Uterus (tissue), 2 donors: ENCODE data around the gene CEP55.
A peak's percentile ranks its signal among the peaks of the same experiment; 100 is the strongest.

Source experiments
- CTCF ChIP-seq, 4 experiments: fragments of 200-600 bp in 2 of 4; fragments of 450-650 bp in 2 of 4; sonication (generic) in 2 of 4; IDR thresholded peaks; one replicate each; pipeline ENCODE4 v1.5.1; 2016 to 2019; ENCODE audit warnings: antibody characterized with exemption in 4 of 4, mild to moderate bottlenecking in 2 of 4, moderate library complexity in 1 of 4
- POLR2A ChIP-seq, 2 donors: fragments of 450-650 bp; IDR thresholded peaks; one replicate each; pipeline ENCODE4 v1.6.1; 2016; ENCODE audit warnings: antibody characterized with exemption in 2 of 2, mild to moderate bottlenecking in 1 of 2, moderate library complexity in 1 of 2

- no peak for TF ChIP-seq CTCF (IDR thresholded peaks at IDR 0.05)
- peak; percentile 24 to 31 for TF ChIP-seq POLR2A (IDR thresholded peaks at IDR 0.05)
Measured at GRCh38 chr10:93458821-93459257, 37.6 kb upstream of the CEP55 start.
